ENCODE data around the gene FAM227A. TPM values are rescaled to one million over a fixed set of nuclear protein-coding genes. Genes with fewer than 3 reads are reported as not detected.

FAM227A gene
- 1.5 and 2.7 TPM in 2 replicates for total RNA-seq (2014; rRNA removed; shearing (Covaris generic))

GRCh38 chr22:38656256-38657044, at the start of gene FAM227A, which contains the start of gene CBY1:
Gene FAM227A, minus strand, starts transcription at chr22:38656392. Its CDS starts 6,224 bp downstream, at chr22:38650168.
Gene CBY1, plus strand, starts transcription at chr22:38656638. Its CDS starts 11,417 bp downstream, at chr22:38668055.
- DNase-seq (ENCODE audit: low spot score) = peak; percentile 91

- peak; percentile 98 for DNase-seq (ENCODE audit: low spot score)
Observed at GRCh38 chr22:38705235-38706100, 49.3 kb upstream of the FAM227A start, which contains the start of gene GTPBP1. Gene GTPBP1, plus strand, starts transcription at chr22:38705944. Its CDS starts 12 bp downstream, at chr22:38705956.

GRCh38 chr22:38704654-38705234, 48.6 kb upstream of the FAM227A start:
- peak; percentile 39 for DNase-seq (ENCODE audit: low spot score)

- DNase-seq (ENCODE audit: low spot score) = peak; percentile 89
Observed at GRCh38 chr22:38700789-38701628, 44.8 kb upstream of the FAM227A start, which contains the start of gene JOSD1. Gene JOSD1, minus strand, starts transcription at chr22:38700943. Its CDS starts 956 bp downstream, at chr22:38699987.

GRCh38 chr22:38700270-38700788, 44.1 kb upstream of the FAM227A start:
- DNase-seq (ENCODE audit: low spot score) = peak; percentile 38

- no peak for DNase-seq (ENCODE audit: low spot score)
Observed at GRCh38 chr22:38699784-38700183, 43.6 kb upstream of the FAM227A start.

GRCh38 chr22:38699143-38699542, 43.0 kb upstream of the FAM227A start:
- peak; percentile 38 for DNase-seq (ENCODE audit: low spot score)

GRCh38 chr22:38698407-38699094, 42.4 kb upstream of the FAM227A start:
- DNase-seq (ENCODE audit: low spot score) = no peak

GRCh38 chr22:38697425-38698089, 41.4 kb upstream of the FAM227A start:
- peak; percentile 41 for DNase-seq (ENCODE audit: low spot score)

- peak; percentile 61 for DNase-seq (ENCODE audit: low spot score)
Observed at GRCh38 chr22:38696606-38697424, 40.6 kb upstream of the FAM227A start.

GRCh38 chr22:38694940-38695339, 38.7 kb upstream of the FAM227A start:
- peak; percentile 61 for DNase-seq (ENCODE audit: low spot score)

GRCh38 chr22:38694049-38694448, 37.9 kb upstream of the FAM227A start:
- peak; percentile 60 for DNase-seq (ENCODE audit: low spot score)

GRCh38 chr22:38689651-38690050, 33.5 kb upstream of the FAM227A start:
- no peak for DNase-seq (ENCODE audit: low spot score)

GRCh38 chr22:38685761-38686160, 29.6 kb upstream of the FAM227A start:
- DNase-seq (ENCODE audit: low spot score) = no peak

- no peak for DNase-seq (ENCODE audit: low spot score)
Observed at GRCh38 chr22:38684895-38685294, 28.7 kb upstream of the FAM227A start.

- DNase-seq (ENCODE audit: low spot score) = peak; percentile 84
Observed at GRCh38 chr22:38681582-38682335, 25.6 kb upstream of the FAM227A start, which contains the start of gene TOMM22. Gene TOMM22, plus strand, starts transcription at chr22:38681957. Its CDS starts 22 bp downstream, at chr22:38681979.

- no peak for DNase-seq (ENCODE audit: low spot score)
Observed at GRCh38 chr22:38675833-38676232, 19.6 kb upstream of the FAM227A start.
